PC-9 (cell line): ENCODE results near the gene DAND5. TPM values are rescaled to one million over a fixed set of nuclear protein-coding genes. Genes with fewer than 3 reads are reported as not detected.

Experiments
- BruUV-seq: library from RNA; stranded (reverse); fragments of 400-500 nt; replicated peaks from 2 replicates; lab custom pipeline; 2021; lab: Mats Ljungman, UMichigan
- CTCF ChIA-PET: fragments of 300-600 bp; sonication (Branson Sonifier 250); formaldehyde crosslinking; loops from one replicate; lab custom pipeline; 2022; ENCODE audit warnings: antibody characterized with exemption; lab: Charles Lee
- POLR2A ChIA-PET: fragments of 300-600 bp; sonication (Branson Sonifier 250); formaldehyde crosslinking; loops from one replicate; lab custom pipeline; 2022; ENCODE audit warnings: antibody characterized with exemption; ENCODE audit not compliant: unreplicated experiment; lab: Charles Lee
- DNase-seq, 2 experiments: peaks; one replicate each; pipeline versions ENCODE4 v3.0.0 to v3.0.0-alpha.2; 2015 to 2022; ENCODE audit warnings: mixed read lengths in 1 of 2
- H2AFZ ChIP-seq: fragments of 200-600 bp; sonication (generic); 2 replicates; pipeline ENCODE4 v1.8.1; 2017; ENCODE audit warnings: antibody characterized with exemption
- H3F3A ChIP-seq: fragments of 200-600 bp; sonication (generic); 2 replicates; pipeline ENCODE4 v1.8.1; 2017; ENCODE audit warnings: antibody characterized with exemption, mild to moderate bottlenecking, low read depth; ENCODE audit not compliant: insufficient read depth
- H3K27ac ChIP-seq: fragments of 200-600 bp; sonication (generic); 2 replicates; pipeline ENCODE4 v1.6.1; 2016; ENCODE audit warnings: mixed run types
- H3K27me3 ChIP-seq: fragments of 200-600 bp; sonication (generic); 2 replicates; pipeline ENCODE4 v1.6.1; 2016; ENCODE audit warnings: low read depth, mixed run types; ENCODE audit not compliant: insufficient read depth
- H3K36me3 ChIP-seq: fragments of 200-600 bp; sonication (generic); 2 replicates; pipeline ENCODE4 v1.6.1; 2016; ENCODE audit warnings: low read depth, mixed run types
- H3K4me1 ChIP-seq: fragments of 200-600 bp; sonication (generic); replicated peaks from 2 replicates; pipeline ENCODE4 v1.6.1; 2016; ENCODE audit warnings: mixed run types; ENCODE audit not compliant: insufficient read depth
- H3K4me2 ChIP-seq: fragments of 200-600 bp; sonication (generic); 2 replicates; pipeline ENCODE4 v1.6.1; 2017; ENCODE audit warnings: mixed run types
- H3K4me3 ChIP-seq: fragments of 200-600 bp; sonication (generic); 2 replicates; pipeline ENCODE4 v1.6.1; 2016; ENCODE audit warnings: mixed run types
- H3K79me2 ChIP-seq: fragments of 200-600 bp; sonication (generic); 2 replicates; pipeline ENCODE4 v1.6.1; 2017; ENCODE audit warnings: low read depth, mixed run types
- H3K9me2 ChIP-seq: fragments of 200-600 bp; sonication (generic); 2 replicates; pipeline ENCODE4 v1.8.1; 2017; ENCODE audit warnings: mild to moderate bottlenecking; ENCODE audit not compliant: insufficient read depth
- H3K9me3 ChIP-seq: fragments of 200-600 bp; sonication (generic); 2 replicates; pipeline ENCODE4 v1.8.1; 2016; ENCODE audit warnings: low read depth; ENCODE audit not compliant: insufficient read depth
- H4K20me1 ChIP-seq: fragments of 200-600 bp; sonication (generic); 2 replicates; pipeline ENCODE4 v1.8.1; 2017; ENCODE audit not compliant: insufficient read depth
- EZH2 ChIP-seq: fragments of 200-600 bp; sonication (generic); IDR thresholded peaks from 2 replicates; pipeline ENCODE4 v1.8.0; 2017; ENCODE audit warnings: antibody characterized with exemption, low read depth
- intact Hi-C: fragments of 100-400 bp; cut with micrococcal nuclease; formaldehyde crosslinking; loops from one replicate; pipeline ENCODE4 v1.10.0; 2022; ENCODE audit not compliant: unreplicated experiment
- total RNA-seq: library from RNA; stranded (reverse); gene quantifications from 2 replicates; pipeline ENCODE4 v1.2.3, GENCODE V29; 2021
- TF ChIP-seq, protein P1 (sequence below): fragments of 200-600 bp; sonication (generic); conservative IDR thresholded peaks from 2 replicates; pipeline ENCODE4 v1.6.1; 2017; ENCODE audit warnings: mixed run types, antibody characterized with exemption, mild to moderate bottlenecking, moderate library complexity

Gene DAND5
- total RNA-seq, 1 experiment from 2014 or later, result 0.20 TPM

DNA sequence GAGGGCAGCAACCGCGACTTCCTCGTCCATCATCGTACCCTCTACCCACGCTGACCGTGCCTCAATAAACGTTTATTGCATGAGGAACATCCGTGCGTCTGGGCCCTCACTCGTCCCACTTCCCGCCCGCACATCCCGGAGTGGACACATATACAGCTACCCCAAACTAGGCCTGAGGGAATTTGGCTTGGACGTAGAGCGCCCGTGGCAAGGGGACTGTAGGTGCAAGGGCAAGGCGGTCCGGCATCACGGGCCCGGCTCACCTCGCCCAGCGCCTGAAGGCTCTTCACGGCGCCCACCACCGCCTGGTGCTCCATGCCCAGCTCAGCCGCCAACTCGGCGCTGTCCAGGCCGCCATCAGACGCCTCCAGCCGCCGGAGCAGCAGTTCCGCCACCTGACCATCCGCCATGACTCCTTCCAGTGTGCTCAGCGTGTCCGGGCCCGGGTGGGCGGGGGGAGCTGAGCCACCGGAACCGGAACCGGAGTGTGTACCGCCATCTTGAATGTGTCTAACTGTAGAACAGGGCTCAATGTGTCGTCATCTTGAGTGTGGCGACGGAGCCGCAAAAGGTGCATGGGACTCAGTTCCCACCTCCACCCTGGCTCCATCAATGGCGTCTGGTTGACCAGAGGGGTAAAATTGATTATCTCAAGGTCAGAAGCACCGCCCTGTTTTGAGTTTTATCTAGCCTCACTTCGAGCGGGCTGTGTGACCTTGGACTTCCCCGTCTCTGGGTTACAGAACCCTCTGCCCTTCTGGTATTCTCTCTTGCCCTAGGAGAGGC lies 35.9 kb upstream of the DAND5 start, which contains the start of gene FARSA:
Gene FARSA, minus strand, starts transcription at position 425 of the 786 bp plus-strand sequence. Its CDS starts 15 bp downstream, at position 410.
- BruUV-seq, result TSS peak; percentile 53
- H3K4me1 ChIP-seq, result peaks cover 20% of the 10 kb centered on the region
- H3K36me3 ChIP-seq, result 0 out of 2 replicates have a peak, but pooled peaks cover 9% of the 10 kb centered on the region
- peaks cover 3% of the 10 kb centered on the region for H4K20me1 ChIP-seq
- no peaks in the 10 kb centered on the region for H3K27me3 ChIP-seq
- peaks cover 31% of the 10 kb centered on the region for H3K79me2 ChIP-seq
- peak within 1 kb of the TSS; percentile 96 for H3K4me2 ChIP-seq
- ChIA-PET POLR2A (interaction anchor here (0.5 kb wide), 3 partner anchors 13 to 42 kb away, joined by 3 to 4 read pairs (median 3); partner anchors contain the start of genes GCDH and SYCE2), CTCF (no interaction called here)
- peak within 1 kb of the TSS; percentile 93 for H2AFZ ChIP-seq
- no peaks in the 10 kb centered on the region; the same call in 1 of the 2 replicates for H3F3A ChIP-seq
- peak within 1 kb of the TSS; percentile 25 for H3K27ac ChIP-seq
- H3K9me2 ChIP-seq, result no peaks in the 10 kb centered on the region
- intact Hi-C loops, result no loop called here
- no peaks in the 10 kb centered on the region for H3K9me3 ChIP-seq
- no peak for TF ChIP-seq EZH2
- TF ChIP-seq, protein P1, sequence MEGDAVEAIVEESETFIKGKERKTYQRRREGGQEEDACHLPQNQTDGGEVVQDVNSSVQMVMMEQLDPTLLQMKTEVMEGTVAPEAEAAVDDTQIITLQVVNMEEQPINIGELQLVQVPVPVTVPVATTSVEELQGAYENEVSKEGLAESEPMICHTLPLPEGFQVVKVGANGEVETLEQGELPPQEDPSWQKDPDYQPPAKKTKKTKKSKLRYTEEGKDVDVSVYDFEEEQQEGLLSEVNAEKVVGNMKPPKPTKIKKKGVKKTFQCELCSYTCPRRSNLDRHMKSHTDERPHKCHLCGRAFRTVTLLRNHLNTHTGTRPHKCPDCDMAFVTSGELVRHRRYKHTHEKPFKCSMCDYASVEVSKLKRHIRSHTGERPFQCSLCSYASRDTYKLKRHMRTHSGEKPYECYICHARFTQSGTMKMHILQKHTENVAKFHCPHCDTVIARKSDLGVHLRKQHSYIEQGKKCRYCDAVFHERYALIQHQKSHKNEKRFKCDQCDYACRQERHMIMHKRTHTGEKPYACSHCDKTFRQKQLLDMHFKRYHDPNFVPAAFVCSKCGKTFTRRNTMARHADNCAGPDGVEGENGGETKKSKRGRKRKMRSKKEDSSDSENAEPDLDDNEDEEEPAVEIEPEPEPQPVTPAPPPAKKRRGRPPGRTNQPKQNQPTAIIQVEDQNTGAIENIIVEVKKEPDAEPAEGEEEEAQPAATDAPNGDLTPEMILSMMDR, result no peak
- H3K4me3 ChIP-seq, result peak within 1 kb of the TSS; percentile 91
- DNase-seq, result peak; percentile 67 to 89

DNA sequence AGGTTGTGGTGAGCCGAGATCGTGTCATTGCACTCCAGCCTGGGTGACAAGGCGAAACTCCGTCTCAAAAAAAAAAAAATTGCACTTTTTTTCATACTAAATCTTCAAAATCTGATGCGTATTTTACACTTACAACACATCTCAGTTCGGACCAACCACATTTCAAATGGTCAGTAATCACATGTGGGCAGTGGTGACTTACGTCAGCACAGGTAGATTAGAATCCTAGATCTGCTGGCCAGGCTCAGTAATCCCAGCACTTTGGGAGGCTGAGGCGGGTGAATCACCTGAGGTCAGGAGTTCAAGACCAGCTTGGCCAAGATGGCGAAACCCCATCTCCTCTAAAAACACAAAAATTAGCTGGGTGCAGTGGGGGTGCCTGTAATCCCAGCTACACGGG lies 34.3 kb upstream of the DAND5 start:
- POLR2A ChIA-PET, result no interaction called here
- no peak overlapping the region for H2AFZ ChIP-seq
- CTCF ChIA-PET, result no interaction called here

GRCh38 chr19:12936582-12936981 lies 32.8 kb upstream of the DAND5 start:
- H3K4me2 ChIP-seq, result no peak overlapping the region
- H3K9me2 ChIP-seq, result no peaks in the 10 kb centered on the region
- TF ChIP-seq, protein P1, result no peak
- no peak for TF ChIP-seq EZH2
- no peaks in the 10 kb centered on the region for H3K27me3 ChIP-seq
- H3K27ac ChIP-seq, result no peak overlapping the region
- peaks cover 16% of the 10 kb centered on the region for H4K20me1 ChIP-seq
- DNase-seq, result no peak
- intact Hi-C loops, result no loop called here
- peaks cover 51% of the 10 kb centered on the region for H3K79me2 ChIP-seq
- H3K36me3 ChIP-seq, result peaks cover 26% of the 10 kb centered on the region
- CTCF ChIA-PET, result no interaction called here
- POLR2A ChIA-PET, result no interaction called here
- peaks cover 22% of the 10 kb centered on the region for H3F3A ChIP-seq
- peaks cover 31% of the 10 kb centered on the region for H3K4me1 ChIP-seq
- H2AFZ ChIP-seq, result no peak overlapping the region
- BruUV-seq, result no TSS peak
- H3K9me3 ChIP-seq, result no peaks in the 10 kb centered on the region
- H3K4me3 ChIP-seq, result no peak overlapping the region

More for the DNA sequence above, 34.3 kb upstream of the DAND5 start:
- no peak overlapping the region for H3K27ac ChIP-seq
- H3F3A ChIP-seq, result peaks cover 7% of the 10 kb centered on the region
- H3K9me3 ChIP-seq, result no peaks in the 10 kb centered on the region
- H3K4me1 ChIP-seq, result peaks cover 28% of the 10 kb centered on the region
- H3K27me3 ChIP-seq, result no peaks in the 10 kb centered on the region
- H3K4me2 ChIP-seq, result no peak overlapping the region
- no peak for DNase-seq
- H4K20me1 ChIP-seq, result peaks cover 12% of the 10 kb centered on the region
- TF ChIP-seq EZH2, result no peak
- TF ChIP-seq, protein P1, result no peak
- no peak overlapping the region for H3K4me3 ChIP-seq
- no peaks in the 10 kb centered on the region for H3K9me2 ChIP-seq
- H3K79me2 ChIP-seq, result peaks cover 47% of the 10 kb centered on the region
- no TSS peak for BruUV-seq
- H3K36me3 ChIP-seq, result peaks cover 20% of the 10 kb centered on the region
- intact Hi-C loops, result no loop called here
